A549 treated with AZD2906 at 1 μM for 4 hours (cell line): ENCODE results near the gene AMY1B. TPM values are rescaled to one million over a fixed set of nuclear protein-coding genes. Genes with fewer than 3 reads are reported as not detected.

ENCODE experiments used
- total RNA-seq: library from RNA; stranded (reverse); fragments of 200-300 nt; extraction: Qiagen RNA extraction; gene quantifications from 5 replicates; pipeline ENCODE4 v1.2.3, GENCODE V29; 2022

The AMY1B gene
- total RNA-seq: not detected in 5 replicates

GRCh38 chr1:103696110-103696509, at the start of gene AMY1B:
TSS of gene AMY1B (minus strand) at chr1:103696210. CDS start at chr1:103695639, 571 bp downstream.

GRCh38 chr1:103655460-103655859, 40.5 kb downstream of the AMY1B start, which contains the start of gene AMY1A:
TSS of gene AMY1A (plus strand) at chr1:103655760. CDS start at chr1:103656331, 571 bp downstream.

Other genes starting within 250 kb of the AMY1B start
- 4.9 to 7.1 TPM (median 5.5 TPM) in 5 replicates for gene RNPC3, start 170.5 kb downstream of the AMY1B start, total RNA-seq
- gene AMY2B, start 124.6 kb downstream of the AMY1B start, total RNA-seq: 0.39 to 0.64 TPM (median 0.47 TPM) in 5 replicates
- not detected in 5 replicates for gene AMY2A, start 78.8 kb downstream of the AMY1B start, total RNA-seq
- not detected in 5 replicates for gene AMY1A, start 40.5 kb downstream of the AMY1B start, total RNA-seq
- not detected in 5 replicates for gene AMY1C, start 53.7 kb upstream of the AMY1B start, total RNA-seq